Progenitor cell of endocrine pancreas (in vitro differentiated cells): ENCODE results near the gene SNRNP200. TPM values are rescaled to one million over a fixed set of nuclear protein-coding genes. Genes with fewer than 3 reads are reported as not detected.

Experiments
- DNase-seq: peaks from one replicate; pipeline ENCODE4 v3.0.0; 2021; ENCODE audit warnings: low spot score; ENCODE audit not compliant: unreplicated experiment
- H3K27ac Mint-ChIP-seq: 2 replicates; pipeline ENCODE4 v1.8.0; 2021; ENCODE audit warnings: mild to moderate bottlenecking, moderate library complexity, mixed read lengths
- H3K27me3 Mint-ChIP-seq: 2 replicates; pipeline ENCODE4 v1.8.0; 2021; ENCODE audit warnings: mixed read lengths
- H3K36me3 Mint-ChIP-seq: 2 replicates; pipeline ENCODE4 v1.8.0; 2022; ENCODE audit warnings: mixed read lengths; ENCODE audit not compliant: insufficient read depth
- H3K4me1 Mint-ChIP-seq: 2 replicates; pipeline ENCODE4 v1.8.0; 2021; ENCODE audit warnings: low read depth, mixed read lengths
- H3K4me3 Mint-ChIP-seq: 2 replicates; pipeline ENCODE4 v1.8.0; 2021; ENCODE audit warnings: low read depth, mild to moderate bottlenecking, moderate library complexity, mixed read lengths
- H3K9me3 Mint-ChIP-seq: 2 replicates; pipeline ENCODE4 v1.8.0; 2021; ENCODE audit warnings: low read depth, mixed read lengths
- total RNA-seq: library from RNA; stranded (reverse); gene quantifications from 2 replicates; pipeline ENCODE4 v1.2.1, GENCODE V29; 2021
- TF ChIP-seq, protein P1 (sequence below): fragments of 200-600 bp; sonication (generic); IDR thresholded peaks from one replicate; pipeline ENCODE4 v1.5.0; 2021; ENCODE audit warnings: antibody characterized with exemption, mild to moderate bottlenecking; ENCODE audit not compliant: unreplicated experiment

SNRNP200 gene
- total RNA-seq, 1 donor from 2014 or later, result 235 TPM

DNA sequence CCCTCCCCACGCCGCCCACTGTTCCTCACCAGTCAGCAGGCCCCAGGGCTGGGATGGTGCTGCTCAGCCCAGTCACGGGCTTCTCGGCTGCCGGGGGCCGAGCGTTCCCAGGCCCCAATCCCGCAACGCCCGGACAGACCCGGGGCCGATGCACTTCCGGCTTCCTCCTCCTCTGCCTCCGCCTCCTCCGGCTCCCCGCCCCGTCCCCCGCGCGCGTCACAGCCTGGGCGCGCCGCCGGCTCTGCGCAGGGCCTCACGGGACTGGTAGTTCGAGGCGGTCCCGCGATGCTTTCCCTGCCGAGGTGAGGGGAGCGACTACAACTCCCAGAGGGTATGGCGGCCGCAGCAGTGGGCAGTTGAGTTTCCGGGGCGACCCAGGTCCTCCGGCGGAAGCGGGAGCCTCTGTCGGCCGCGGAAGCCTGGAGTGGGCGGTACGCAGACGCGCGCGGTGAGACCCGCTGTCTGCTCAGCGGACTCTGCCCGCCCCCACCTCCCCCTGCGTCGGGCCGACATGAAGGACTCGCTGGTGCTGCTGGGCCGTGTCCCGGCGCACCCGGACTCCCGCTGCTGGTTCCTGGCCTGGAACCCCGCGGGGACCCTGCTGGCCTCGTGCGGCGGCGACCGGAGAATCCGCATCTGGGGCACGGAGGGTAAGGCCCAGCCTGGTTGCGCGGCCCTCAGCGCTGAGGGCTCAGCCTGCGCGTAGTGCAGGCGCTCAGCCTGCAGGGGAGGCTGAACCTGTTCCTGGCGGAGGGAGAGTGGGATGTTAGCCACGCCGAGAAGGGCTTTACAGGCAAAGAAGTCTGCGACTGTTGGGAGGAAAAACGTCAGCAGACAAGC, 39.3 kb downstream of the SNRNP200 start, which contains the start of the genes CIAO1 and TMEM127:
CIAO1 (plus strand) TSS at position 386 of the 840 bp plus-strand sequence; CDS start at position 512, 126 bp downstream.
TMEM127 (minus strand) TSS at position 158 of the 840 bp plus-strand sequence. CDS start 616 bp downstream, outside the sequence.
- peak within 1 kb of the TSS; percentile 96 for H3K27ac Mint-ChIP-seq
- TF ChIP-seq, protein P1, sequence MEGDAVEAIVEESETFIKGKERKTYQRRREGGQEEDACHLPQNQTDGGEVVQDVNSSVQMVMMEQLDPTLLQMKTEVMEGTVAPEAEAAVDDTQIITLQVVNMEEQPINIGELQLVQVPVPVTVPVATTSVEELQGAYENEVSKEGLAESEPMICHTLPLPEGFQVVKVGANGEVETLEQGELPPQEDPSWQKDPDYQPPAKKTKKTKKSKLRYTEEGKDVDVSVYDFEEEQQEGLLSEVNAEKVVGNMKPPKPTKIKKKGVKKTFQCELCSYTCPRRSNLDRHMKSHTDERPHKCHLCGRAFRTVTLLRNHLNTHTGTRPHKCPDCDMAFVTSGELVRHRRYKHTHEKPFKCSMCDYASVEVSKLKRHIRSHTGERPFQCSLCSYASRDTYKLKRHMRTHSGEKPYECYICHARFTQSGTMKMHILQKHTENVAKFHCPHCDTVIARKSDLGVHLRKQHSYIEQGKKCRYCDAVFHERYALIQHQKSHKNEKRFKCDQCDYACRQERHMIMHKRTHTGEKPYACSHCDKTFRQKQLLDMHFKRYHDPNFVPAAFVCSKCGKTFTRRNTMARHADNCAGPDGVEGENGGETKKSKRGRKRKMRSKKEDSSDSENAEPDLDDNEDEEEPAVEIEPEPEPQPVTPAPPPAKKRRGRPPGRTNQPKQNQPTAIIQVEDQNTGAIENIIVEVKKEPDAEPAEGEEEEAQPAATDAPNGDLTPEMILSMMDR, result no peak
- no peaks in the 10 kb centered on the region for H3K27me3 Mint-ChIP-seq
- peak within 1 kb of the TSS; percentile 99 for H3K4me3 Mint-ChIP-seq
- H3K9me3 Mint-ChIP-seq, result no peaks in the 10 kb centered on the region
- H3K4me1 Mint-ChIP-seq, result peaks cover 20% of the 10 kb centered on the region
- DNase-seq, result peak; percentile 98
- H3K36me3 Mint-ChIP-seq, result peaks cover 9% of the 10 kb centered on the region

DNA sequence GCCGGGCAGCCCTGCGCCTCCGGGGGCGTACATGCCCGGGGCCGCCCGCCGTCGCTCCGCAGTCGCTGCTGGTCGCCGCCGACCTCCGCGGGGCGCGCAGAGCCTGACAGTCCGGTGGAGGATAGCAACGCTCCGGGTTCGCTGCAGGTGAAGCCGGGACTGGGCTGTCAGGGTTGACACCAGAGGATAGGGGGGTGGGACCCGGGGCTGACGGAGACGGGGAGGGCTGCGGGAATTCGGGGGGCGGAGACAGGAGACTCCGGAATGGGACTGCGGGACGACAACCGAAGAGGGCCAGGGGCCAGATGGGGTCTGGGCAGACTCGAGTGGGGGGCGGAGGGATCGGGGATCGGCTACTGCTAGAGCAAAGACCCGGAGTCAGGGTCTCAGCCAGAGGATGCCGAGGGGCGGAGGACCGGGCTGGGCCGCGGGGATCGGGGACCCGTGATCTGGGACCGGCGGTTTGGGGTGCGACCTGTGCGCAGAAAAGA, 40.0 kb downstream of the SNRNP200 start:
- no peak for DNase-seq
- Mint-ChIP-seq H3K9me3 (no peaks in the 10 kb centered on the region), H3K36me3 (peaks cover 9% of the 10 kb centered on the region), H3K27ac (peak overlapping the region; percentile 84), H3K4me3 (peak overlapping the region; percentile 99), H3K4me1 (peaks cover 26% of the 10 kb centered on the region), H3K27me3 (no peaks in the 10 kb centered on the region)
- TF ChIP-seq, protein P1, result no peak

DNA sequence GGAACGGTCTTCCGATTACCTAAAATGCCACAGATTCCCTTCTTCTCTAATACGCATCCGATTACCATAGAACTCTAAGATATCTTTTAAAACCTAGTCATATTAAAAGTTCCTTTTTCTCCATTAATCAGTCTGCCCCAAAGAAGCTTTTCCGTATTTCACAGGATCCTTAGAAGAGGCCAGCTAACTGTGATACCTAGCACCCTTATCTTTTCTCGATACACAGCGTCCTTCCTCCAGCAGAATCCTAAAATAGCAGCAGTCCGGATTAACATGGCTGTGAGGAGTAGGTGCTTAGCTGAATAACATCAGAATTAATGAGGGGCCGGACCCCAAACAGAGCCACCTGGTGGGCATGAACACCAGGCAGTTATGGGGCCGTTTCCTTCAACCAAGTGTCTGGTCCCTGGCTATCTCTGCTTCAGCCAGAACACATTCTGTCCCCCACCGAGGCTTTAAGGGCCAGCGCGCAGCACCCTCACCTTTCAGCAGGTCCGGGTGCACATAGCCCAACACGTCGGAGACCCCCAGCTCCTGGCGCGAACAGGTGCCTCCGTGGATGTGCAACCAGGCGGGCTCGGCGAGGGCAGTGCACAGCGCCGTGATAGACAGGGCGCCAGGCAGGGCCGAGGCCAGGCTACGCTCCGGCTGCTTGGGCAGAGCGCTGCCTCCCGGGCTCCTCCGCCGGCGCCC, 40.5 kb downstream of the SNRNP200 start:
- peak; percentile 29 for DNase-seq
- H3K36me3 Mint-ChIP-seq, result peaks cover 8% of the 10 kb centered on the region
- no peaks in the 10 kb centered on the region for H3K27me3 Mint-ChIP-seq

DNA sequence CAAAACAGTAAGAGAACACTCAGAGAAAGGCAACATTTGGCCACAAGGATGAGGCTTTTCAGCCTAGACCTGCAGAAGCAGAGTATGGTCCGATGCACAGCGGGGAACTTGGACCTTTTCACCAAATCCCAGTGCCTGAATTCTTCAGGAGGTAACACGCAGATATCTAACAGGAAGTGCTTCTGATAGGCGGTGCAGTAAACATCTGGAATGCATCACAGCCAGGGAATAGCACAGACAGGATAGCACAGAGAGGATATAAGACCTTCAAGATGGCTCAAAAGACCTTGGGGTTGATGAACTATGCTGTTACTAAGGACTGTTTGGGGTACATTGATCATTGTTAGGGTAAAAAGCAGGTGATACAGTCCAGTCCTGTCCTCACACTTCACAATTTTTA, 41.3 kb downstream of the SNRNP200 start:
- H3K9me3 Mint-ChIP-seq, result no peaks in the 10 kb centered on the region
- H3K27ac Mint-ChIP-seq, result no peak overlapping the region
- H3K27me3 Mint-ChIP-seq, result no peaks in the 10 kb centered on the region
- DNase-seq, result no peak
- H3K4me3 Mint-ChIP-seq, result peak overlapping the region; percentile 48
- H3K36me3 Mint-ChIP-seq, result peaks cover 7% of the 10 kb centered on the region
- H3K4me1 Mint-ChIP-seq, result peaks cover 35% of the 10 kb centered on the region
- TF ChIP-seq, protein P1, result no peak

More for the DNA sequence above, 40.5 kb downstream of the SNRNP200 start:
- H3K9me3 Mint-ChIP-seq, result no peaks in the 10 kb centered on the region
- TF ChIP-seq, protein P1, result peak; percentile 59
- peak overlapping the region; percentile 80 for H3K4me3 Mint-ChIP-seq
- H3K4me1 Mint-ChIP-seq, result peaks cover 31% of the 10 kb centered on the region
- peak overlapping the region; percentile 87 for H3K27ac Mint-ChIP-seq

DNA sequence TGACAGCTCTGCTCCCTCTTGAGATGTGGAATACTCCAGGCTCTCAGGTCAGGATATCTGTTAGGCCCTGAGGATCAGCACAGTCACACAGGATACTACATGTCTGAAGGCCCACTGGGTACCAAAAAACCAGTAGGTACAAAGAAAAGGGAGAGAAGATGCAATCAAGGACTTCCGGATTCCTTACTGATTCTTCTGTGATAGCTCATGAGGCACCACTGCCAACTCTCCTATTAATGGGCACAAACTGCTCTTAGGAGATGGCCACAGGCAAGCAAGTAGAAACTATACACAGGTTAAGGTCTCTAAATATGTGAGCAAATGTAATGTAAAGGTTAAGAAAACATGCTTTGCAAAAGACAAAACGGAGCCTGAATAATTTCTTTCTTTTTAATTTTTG, 43.0 kb downstream of the SNRNP200 start:
- Mint-ChIP-seq H3K4me1 (peaks cover 33% of the 10 kb centered on the region), H3K36me3 (no peaks in the 10 kb centered on the region), H3K9me3 (no peaks in the 10 kb centered on the region), H3K27me3 (no peaks in the 10 kb centered on the region), H3K27ac (no peak overlapping the region), H3K4me3 (no peak overlapping the region)
- TF ChIP-seq, protein P1, result no peak
- no peak for DNase-seq
